ACC112 (cell line): ENCODE results near the gene KATNAL1.

ENCODE experiments used
- H2AFZ ChIP-seq: fragments of 200-600 bp; sonication (generic); one replicate; pipeline ENCODE4 v1.6.0; 2017; ENCODE audit warnings: antibody characterized with exemption, low read length; ENCODE audit not compliant: unreplicated experiment
- H3K27ac ChIP-seq: fragments of 200-600 bp; sonication (generic); 2 replicates; pipeline ENCODE4 v1.5.1; 2014; ENCODE audit warnings: low read depth, mild to moderate bottlenecking, antibody characterized with exemption, low read length, moderate library complexity
- H3K27me3 ChIP-seq: fragments of 200-600 bp; sonication (generic); 2 replicates; pipeline ENCODE4 v1.6.1; 2014; ENCODE audit warnings: mild to moderate bottlenecking, antibody characterized with exemption, low read length, moderate library complexity, mixed read lengths; ENCODE audit not compliant: insufficient read depth
- H3K36me3 ChIP-seq: fragments of 200-600 bp; sonication (generic); 2 replicates; pipeline ENCODE4 v1.6.1; 2016; ENCODE audit warnings: mild to moderate bottlenecking, antibody characterized with exemption, low read length, moderate library complexity, mixed read lengths; ENCODE audit not compliant: insufficient read depth
- H3K4me1 ChIP-seq: fragments of 200-600 bp; sonication (generic); one replicate; pipeline ENCODE4 v1.6.1; 2016; ENCODE audit warnings: low read length, mixed read lengths; ENCODE audit not compliant: insufficient read depth, unreplicated experiment, control insufficient read depth
- H3K4me3 ChIP-seq: fragments of 200-600 bp; sonication (generic); 2 replicates; pipeline ENCODE4 v1.5.1; 2014; ENCODE audit warnings: mild to moderate bottlenecking, low read depth, low read length
- H3K79me2 ChIP-seq: fragments of 200-600 bp; sonication (generic); one replicate; pipeline ENCODE4 v1.6.0; 2016; ENCODE audit warnings: low read length; ENCODE audit not compliant: control insufficient read depth, unreplicated experiment, insufficient read depth

The KATNAL1 gene

DNA sequence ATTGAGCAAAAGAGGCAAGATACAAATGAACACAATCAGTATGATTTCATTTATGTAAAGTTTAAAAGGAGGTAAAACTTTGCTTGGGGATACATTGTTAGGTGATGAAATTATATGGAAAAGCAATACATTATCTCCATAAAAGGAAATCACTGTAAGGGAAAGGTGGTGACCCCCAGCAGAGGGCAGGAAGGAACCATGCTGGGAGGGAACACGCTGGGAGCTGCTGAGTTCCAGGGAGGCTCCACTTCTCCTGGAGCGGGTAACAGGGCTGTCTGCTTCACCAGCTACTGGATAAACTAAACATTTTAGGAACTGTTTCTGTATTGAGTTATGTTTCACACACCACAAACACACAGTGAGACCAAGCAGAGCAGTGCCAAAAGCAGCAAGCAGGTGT, 91.2 kb downstream of the KATNAL1 start:
- Histone ChIP-seq H3K79me2 (peaks cover 9% of the 10 kb centered on the region), H3K4me1 (no peaks in the 10 kb centered on the region), H3K27me3 (no peaks in the 10 kb centered on the region), H2AFZ (no peak overlapping the region), H3K36me3 (peaks cover 12% of the 10 kb centered on the region), H3K4me3 (no peak overlapping the region), H3K27ac (no peak overlapping the region)

DNA sequence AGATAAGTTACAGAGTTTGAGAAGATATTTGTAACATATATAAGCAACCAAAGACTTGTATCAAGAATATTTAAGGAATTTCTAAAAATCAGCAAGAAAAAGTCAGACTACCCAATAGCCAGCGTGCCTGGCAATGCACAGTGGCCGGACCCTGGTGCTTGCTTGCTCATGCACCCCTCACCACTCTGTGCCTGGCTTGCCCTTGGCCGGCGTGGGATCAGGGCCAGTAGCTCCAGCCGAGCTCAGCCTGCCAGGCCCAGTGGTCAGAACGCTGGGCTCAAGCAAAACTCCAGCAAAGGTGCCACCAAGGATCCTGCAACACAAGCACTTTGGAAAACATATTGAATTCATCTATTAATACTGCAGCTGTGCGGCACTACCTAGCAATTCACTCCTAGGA, 95.1 kb downstream of the KATNAL1 start:
- Histone ChIP-seq H3K79me2 (peaks cover 9% of the 10 kb centered on the region), H3K27me3 (no peaks in the 10 kb centered on the region), H3K36me3 (peaks cover 17% of the 10 kb centered on the region)

DNA sequence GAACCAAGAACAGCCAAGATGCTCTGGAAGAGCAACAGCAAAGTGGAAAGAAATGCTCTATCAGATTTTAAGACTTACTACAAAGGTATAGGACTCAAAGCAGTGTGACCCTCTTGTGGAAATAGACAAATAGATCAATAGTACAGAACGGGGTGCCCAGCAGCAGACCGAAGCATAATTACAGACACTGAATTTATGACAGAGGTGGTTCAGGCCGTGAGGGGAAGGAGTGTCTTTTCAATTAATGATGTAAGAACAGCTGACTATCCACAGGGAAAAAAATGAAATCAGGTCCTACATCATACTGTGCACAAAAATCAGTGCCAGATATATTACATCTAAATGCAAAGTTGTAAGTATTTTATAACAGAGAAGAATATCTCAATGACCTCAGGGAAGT, 95.6 kb downstream of the KATNAL1 start:
- H3K4me3 ChIP-seq: no peak overlapping the region
- peaks cover 18% of the 10 kb centered on the region for H3K36me3 ChIP-seq
- no peaks in the 10 kb centered on the region for H3K4me1 ChIP-seq
- H3K79me2 ChIP-seq: peaks cover 9% of the 10 kb centered on the region
- H2AFZ ChIP-seq: no peak overlapping the region
- no peak overlapping the region for H3K27ac ChIP-seq
- no peaks in the 10 kb centered on the region for H3K27me3 ChIP-seq

More for the DNA sequence above, 95.1 kb downstream of the KATNAL1 start:
- Histone ChIP-seq H2AFZ (no peak overlapping the region), H3K4me3 (no peak overlapping the region), H3K4me1 (no peaks in the 10 kb centered on the region), H3K27ac (no peak overlapping the region)

DNA sequence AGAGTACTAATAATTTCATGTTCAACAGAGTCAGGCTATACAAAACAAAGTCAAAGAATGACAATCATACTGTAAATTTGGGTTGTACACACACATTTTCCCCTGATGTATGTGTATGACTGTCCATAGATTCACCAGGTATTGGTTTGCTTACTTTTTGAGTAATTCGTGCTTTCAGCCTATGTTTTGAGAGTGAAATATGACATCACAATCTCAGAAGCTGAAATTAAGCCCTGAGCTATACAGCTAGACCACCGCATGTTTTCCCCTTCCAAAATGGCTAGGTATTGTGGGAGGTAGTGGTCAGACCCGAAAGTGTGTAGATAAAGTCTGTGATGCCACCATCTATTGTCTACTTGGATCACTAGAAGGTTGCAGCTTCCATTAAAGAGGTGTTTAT, 102.8 kb downstream of the KATNAL1 start:
- H3K36me3 ChIP-seq: peaks cover 5% of the 10 kb centered on the region; the same call in 1 of the 2 replicates
- H2AFZ ChIP-seq: no peak overlapping the region

DNA sequence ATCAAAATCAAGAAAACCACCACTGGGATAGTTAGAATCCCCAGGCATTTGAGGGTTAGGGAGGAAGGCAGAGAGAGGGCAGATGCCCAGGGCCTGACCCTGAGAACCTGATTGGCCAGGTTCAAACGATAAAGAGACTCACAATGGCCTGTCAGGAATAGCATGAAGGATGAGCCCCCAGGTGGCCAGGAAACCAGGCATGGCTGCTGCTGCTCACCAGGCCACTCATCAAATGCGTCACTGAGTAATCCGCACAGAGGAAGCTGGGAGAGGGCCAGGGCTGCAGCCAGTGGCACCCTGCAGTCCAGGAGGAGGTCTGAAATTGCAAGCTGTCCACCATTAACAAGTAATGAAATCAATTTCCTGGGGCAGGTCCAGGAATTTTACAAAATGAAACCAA, 111.3 kb downstream of the KATNAL1 start:
- Histone ChIP-seq H3K4me3 (no peak overlapping the region), H3K4me1 (peaks cover 6% of the 10 kb centered on the region), H3K36me3 (no peaks in the 10 kb centered on the region), H2AFZ (no peak overlapping the region), H3K27ac (no peak overlapping the region), H3K79me2 (no peaks in the 10 kb centered on the region), H3K27me3 (no peaks in the 10 kb centered on the region)

More for the DNA sequence above, 102.8 kb downstream of the KATNAL1 start:
- Histone ChIP-seq H3K4me1 (no peaks in the 10 kb centered on the region), H3K4me3 (no peak overlapping the region), H3K27ac (no peak overlapping the region), H3K27me3 (no peaks in the 10 kb centered on the region), H3K79me2 (no peaks in the 10 kb centered on the region)

DNA sequence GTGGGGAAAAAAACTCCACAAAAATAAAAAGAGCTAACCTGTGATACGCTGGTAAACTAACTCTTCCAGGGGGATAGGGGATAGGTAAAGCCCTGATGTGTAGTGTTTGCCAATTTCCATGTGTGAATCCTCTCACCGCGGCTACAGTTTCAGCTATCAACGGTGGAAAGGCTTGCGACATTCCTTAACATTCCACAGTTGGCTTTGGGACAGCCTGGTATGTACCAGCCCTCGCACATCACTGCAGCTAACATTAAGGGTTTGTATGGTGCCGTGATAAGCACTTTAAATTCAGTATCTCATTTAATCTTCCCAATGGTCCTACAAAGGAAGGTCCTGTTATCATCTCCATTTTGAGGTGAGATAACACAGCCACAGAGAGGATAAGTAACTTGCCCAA, 112.4 kb downstream of the KATNAL1 start:
- no peak overlapping the region for H3K27ac ChIP-seq
- H3K4me3 ChIP-seq: no peak overlapping the region
- H3K79me2 ChIP-seq: no peaks in the 10 kb centered on the region
- peaks cover 6% of the 10 kb centered on the region for H3K4me1 ChIP-seq
- no peaks in the 10 kb centered on the region for H3K27me3 ChIP-seq
- H2AFZ ChIP-seq: no peak overlapping the region
- H3K36me3 ChIP-seq: no peaks in the 10 kb centered on the region

DNA sequence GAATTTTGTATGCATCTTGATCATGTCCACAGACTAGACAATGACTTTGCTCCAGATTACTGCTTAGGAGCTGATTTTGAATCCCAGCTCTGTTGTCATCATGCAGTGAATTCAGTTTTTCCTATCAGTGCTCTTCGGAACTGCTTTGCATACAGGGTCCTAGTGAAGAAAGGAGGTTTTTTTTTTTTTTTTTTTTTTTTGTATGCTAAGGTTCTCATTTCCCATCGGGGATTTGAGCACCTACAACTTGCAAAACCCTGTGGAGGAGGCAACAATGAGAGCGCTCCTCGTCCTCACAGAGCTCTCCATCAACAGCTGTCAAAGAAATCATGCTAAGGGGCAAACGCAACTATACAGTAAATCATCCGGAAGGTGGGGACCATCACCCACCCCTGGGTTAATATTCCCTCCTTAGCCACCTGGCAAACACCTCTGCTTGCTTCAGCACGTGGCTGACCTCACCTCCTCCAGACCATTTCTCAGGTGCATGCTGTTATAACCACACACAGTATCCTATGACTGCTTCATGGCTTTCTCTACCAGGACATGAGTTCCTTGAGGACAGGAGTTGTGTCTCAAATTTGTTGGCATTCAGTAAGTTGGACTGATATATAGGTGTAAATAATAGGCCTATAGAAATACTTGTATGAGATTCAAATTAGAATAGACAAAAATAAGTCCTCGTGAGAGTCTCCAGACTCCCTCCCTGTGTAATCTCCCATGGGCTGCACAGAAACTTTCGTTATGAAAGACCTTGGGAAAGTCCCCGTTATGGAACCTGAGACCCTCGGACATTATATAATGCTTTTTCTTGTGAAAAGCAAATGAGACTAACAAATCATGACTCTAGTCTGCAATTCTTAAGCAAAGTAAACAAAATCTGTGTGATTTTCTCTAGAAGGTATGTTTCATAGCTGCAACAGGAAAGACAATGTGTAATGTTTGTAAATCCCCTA, 113.8 kb downstream of the KATNAL1 start:
- Histone ChIP-seq H3K4me1 (peaks cover 6% of the 10 kb centered on the region), H3K4me3 (no peak overlapping the region), H3K79me2 (no peaks in the 10 kb centered on the region), H3K36me3 (no peaks in the 10 kb centered on the region), H2AFZ (no peak overlapping the region), H3K27me3 (no peaks in the 10 kb centered on the region), H3K27ac (no peak overlapping the region)

DNA sequence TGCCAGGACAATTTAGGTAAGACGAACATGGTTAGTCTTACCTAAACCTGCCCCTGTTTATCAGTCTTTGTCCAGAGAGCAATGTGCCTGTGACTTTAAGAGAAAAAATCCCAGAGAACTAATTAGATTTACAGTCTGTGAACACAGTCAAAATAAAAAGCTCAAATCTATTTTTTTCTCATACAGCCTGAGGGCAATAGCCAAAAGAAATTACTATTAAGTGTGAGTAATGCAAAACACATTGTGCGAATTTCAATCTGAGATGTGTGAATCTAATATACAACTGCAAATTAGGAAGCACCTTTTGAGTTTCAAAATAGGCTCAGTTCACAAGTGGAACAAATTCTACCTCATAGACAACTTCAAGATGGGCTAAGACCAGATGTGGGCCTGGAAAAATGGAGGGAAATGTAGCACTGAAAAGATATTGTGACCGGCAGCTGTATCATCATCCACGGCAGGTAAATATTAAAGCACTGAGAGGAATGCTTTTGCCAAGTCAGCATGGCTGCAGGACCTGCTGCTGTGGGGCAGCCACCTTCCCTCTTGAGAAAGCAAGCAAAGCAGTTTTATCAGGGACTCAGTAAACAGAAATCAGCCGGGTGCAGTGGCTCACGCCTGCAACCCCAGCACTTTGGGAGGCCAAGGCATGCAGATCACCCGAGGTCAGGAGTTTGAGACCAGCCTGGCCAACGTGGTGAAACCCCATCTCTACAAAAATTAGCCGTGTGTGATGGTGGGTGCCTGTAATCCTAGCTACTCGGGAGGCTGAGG, 114.8 kb downstream of the KATNAL1 start:
- no peak overlapping the region for H2AFZ ChIP-seq
- H3K27ac ChIP-seq: no peak overlapping the region
- no peak overlapping the region for H3K4me3 ChIP-seq

DNA sequence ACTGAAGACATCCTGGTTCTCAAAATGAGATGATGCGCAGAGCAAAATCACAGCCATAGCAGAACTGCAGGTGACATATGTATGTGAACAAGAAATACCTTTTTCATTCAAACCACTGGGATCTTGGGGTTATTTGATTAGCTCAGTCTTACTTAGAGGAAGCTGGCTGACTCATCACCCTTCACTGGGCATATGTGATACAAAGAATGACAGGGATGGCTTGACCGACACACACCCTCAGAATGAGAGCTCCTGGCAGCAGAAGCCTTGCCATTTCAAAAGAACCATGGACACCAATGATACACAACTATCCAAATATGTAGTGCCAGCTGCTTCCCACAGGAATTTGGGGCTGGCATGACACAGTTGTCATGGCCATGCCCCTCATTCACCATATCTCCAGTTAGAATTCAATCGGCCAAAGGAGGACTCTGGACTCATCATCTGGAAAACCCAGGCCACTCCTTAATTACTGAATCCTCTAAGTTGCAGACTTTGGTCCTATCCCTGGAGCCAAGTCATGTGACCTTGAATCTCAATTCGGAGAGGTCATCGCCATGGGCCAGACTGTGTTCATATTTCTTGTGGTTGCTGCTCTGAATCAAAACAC, 115.8 kb downstream of the KATNAL1 start:
- H3K4me3 ChIP-seq: no peak overlapping the region
- no peaks in the 10 kb centered on the region for H3K27me3 ChIP-seq
- H3K4me1 ChIP-seq: peaks cover 6% of the 10 kb centered on the region
- no peaks in the 10 kb centered on the region for H3K79me2 ChIP-seq
- no peak overlapping the region for H3K27ac ChIP-seq
- no peak overlapping the region for H2AFZ ChIP-seq
- H3K36me3 ChIP-seq: no peaks in the 10 kb centered on the region

More for the DNA sequence above, 114.8 kb downstream of the KATNAL1 start:
- Histone ChIP-seq H3K27me3 (no peaks in the 10 kb centered on the region), H3K4me1 (peaks cover 6% of the 10 kb centered on the region), H3K79me2 (no peaks in the 10 kb centered on the region), H3K36me3 (no peaks in the 10 kb centered on the region)

DNA sequence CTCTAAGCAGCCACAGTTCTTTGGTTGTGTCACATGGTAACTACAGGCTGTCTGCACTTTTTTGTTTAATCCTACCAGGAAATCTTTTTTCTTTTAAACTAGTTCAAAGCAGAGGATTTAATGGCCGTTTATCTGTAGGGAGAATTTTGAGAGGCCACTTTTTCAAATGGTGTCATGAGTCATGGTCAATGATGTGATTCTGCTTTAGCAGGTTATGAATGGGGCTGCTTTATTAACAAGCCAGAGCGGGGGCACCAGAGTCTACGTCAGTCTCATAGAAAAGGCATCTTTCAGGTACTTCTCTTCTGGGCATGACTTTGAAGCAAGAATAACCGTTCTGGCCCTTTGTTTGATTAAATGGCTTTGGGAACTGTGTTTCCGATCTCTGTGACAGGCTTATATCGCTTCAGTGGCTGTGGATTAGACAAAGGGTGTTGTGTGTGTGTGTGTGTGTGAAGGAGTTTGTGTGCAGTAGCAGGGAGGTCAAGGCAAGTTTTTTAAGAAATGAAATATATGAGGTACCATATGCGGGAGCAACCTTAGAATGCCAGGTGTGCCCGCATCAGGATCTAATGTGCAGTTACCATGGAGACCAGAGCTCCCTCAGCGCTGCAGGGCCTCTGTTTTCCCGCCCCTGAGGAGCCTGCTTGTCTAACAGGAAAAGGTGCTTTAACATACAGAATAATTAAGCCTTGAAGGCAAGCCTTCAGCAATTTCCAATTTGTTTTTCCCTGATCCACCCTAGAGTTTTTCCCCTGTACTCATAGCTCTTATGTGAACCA, 120.5 kb downstream of the KATNAL1 start:
- no peak overlapping the region for H3K27ac ChIP-seq
- H2AFZ ChIP-seq: no peak overlapping the region
- H3K27me3 ChIP-seq: no peaks in the 10 kb centered on the region
- H3K79me2 ChIP-seq: no peaks in the 10 kb centered on the region
- no peaks in the 10 kb centered on the region for H3K36me3 ChIP-seq
- peaks cover 4% of the 10 kb centered on the region for H3K4me1 ChIP-seq
- H3K4me3 ChIP-seq: no peak overlapping the region
